ENCODE data around the gene PRKCH.

The PRKCH gene

DNA sequence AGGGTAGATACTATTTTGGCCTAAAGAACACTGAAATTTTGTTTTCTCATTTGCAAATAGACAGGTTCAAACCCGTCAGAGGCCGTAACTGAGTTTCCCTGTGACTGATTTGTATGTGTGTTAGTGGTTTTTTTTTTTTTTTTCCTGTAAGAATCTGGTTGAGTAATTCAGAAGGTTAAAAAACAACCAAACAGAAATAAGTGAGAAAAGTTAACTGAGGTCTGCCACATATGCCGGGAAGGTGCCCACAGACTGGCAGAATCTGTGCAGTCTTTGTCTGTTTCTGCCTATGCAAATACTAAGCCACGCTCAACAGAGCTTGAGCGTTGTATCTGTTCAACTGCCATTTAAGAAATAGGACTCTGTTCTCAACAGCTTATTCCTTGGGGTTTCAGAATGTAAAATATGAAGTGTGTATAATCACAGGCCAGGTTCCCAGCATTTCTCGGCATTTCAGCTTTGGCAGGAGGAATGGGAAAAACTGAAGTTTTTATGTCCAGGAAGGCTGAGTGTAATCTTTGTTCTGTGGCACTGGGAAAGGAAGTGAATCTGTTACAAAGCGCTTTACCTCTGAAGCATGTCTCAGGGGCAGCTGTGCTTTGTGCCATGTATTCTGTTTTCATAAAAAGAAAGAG is 181.9 kb downstream of the PRKCH start:
- TF ChIP-seq, protein P1, sequence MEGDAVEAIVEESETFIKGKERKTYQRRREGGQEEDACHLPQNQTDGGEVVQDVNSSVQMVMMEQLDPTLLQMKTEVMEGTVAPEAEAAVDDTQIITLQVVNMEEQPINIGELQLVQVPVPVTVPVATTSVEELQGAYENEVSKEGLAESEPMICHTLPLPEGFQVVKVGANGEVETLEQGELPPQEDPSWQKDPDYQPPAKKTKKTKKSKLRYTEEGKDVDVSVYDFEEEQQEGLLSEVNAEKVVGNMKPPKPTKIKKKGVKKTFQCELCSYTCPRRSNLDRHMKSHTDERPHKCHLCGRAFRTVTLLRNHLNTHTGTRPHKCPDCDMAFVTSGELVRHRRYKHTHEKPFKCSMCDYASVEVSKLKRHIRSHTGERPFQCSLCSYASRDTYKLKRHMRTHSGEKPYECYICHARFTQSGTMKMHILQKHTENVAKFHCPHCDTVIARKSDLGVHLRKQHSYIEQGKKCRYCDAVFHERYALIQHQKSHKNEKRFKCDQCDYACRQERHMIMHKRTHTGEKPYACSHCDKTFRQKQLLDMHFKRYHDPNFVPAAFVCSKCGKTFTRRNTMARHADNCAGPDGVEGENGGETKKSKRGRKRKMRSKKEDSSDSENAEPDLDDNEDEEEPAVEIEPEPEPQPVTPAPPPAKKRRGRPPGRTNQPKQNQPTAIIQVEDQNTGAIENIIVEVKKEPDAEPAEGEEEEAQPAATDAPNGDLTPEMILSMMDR (IDR thresholded peaks at IDR 0.05), result no peak
- TF ChIP-seq ZFX (IDR thresholded peaks at IDR 0.05; ENCODE audit: borderline replicate concordance), result no peak
- no peak overlapping the region for H3K27ac ChIP-seq

DNA sequence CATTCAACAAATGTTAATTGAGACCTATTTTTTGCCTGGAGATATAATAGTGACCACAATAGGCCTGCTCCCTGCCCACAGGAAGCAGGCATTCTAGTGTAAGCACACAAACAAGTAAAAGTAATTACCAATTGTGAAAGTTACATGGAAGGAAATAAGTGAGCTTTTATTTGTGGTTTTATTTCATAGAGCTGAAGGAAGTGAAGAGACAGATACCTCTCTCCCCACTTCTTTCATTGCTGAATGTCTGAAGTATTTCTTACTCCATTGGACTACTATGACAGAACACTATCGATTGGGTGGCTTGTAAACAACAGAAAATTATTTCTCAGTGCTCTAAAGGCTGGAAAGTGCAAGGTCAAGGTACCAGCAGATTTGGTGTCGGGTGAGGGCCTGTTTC is 183.5 kb downstream of the PRKCH start:
- no peak for TF ChIP-seq ZFX (IDR thresholded peaks at IDR 0.05; ENCODE audit: borderline replicate concordance)
- TF ChIP-seq, protein P1 (IDR thresholded peaks at IDR 0.05), result no peak
- H3K27ac ChIP-seq, result no peak overlapping the region

DNA sequence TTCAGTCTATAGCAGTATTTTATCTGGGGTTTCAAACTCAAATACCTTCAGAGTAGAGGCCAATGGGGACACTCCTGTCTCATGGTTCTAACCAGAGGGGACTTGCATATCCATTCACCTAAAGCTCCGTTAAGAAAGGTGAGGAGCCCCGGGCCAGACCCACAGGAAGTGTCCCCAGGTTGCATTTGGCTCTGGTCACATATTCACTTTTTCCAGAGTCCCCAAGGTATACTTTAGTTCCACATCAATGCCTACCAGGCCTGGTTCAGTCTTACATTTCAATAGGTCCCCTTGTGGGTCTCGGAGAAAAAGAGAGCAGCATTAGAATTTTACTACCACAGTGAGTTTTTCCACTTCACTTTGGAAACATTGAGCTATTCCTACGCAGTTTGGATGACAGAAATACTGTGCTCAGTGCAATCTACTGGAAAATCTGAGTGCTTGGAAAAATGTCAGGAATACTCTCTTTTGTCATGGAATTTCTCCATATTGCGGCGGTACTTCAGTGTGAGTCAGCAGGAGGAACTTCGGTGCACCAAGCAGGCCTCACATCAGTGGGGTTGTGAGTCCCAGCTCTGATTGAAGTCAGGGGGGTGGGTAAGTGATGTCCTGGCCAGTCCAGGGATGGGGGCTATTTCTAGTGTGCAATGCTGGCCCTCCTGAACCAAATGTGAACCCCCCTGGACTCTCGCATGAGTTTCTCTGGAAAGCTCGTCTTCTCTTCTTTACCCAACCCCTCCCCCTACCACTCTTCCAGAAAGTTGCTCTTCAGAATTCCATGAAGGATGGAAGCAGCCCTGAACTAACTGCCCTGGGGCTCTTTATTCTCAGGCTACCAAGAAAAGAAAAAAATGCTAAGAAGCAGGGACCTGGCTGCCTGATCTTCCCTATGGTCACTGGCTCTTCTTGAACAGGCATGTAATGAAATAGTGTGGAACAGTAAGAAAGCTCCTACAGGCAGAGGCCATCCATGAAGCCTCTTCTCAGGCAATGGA is 184.7 kb downstream of the PRKCH start:
- TF ChIP-seq ZFX (IDR thresholded peaks at IDR 0.05; ENCODE audit: borderline replicate concordance), result no peak
- TF ChIP-seq, protein P1 (IDR thresholded peaks at IDR 0.05), result no peak
- H3K27ac ChIP-seq, result no peak overlapping the region

DNA sequence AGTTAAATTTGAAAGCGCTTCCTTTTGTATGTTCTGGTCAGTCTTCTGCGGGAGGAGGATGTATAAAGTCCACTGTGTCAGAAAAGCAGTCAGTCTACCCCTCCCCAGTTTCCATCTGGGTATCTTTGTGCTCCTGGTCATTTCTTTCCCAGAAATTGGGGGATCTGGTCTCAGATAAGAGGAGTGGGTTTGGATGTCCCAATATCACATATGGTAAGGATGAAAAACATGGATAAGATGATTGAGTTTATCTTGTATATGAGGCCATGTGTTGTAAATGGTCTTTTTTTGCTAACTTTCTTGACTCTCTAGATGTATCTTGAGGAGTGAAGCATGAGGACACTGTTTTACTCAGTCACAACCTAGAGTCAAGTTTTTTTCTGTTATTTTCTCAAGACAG is 187.1 kb downstream of the PRKCH start:
- no peak for TF ChIP-seq ZFX (IDR thresholded peaks at IDR 0.05; ENCODE audit: borderline replicate concordance)
- TF ChIP-seq, protein P1 (IDR thresholded peaks at IDR 0.05), result no peak
- H3K27ac ChIP-seq, result no peak overlapping the region

DNA sequence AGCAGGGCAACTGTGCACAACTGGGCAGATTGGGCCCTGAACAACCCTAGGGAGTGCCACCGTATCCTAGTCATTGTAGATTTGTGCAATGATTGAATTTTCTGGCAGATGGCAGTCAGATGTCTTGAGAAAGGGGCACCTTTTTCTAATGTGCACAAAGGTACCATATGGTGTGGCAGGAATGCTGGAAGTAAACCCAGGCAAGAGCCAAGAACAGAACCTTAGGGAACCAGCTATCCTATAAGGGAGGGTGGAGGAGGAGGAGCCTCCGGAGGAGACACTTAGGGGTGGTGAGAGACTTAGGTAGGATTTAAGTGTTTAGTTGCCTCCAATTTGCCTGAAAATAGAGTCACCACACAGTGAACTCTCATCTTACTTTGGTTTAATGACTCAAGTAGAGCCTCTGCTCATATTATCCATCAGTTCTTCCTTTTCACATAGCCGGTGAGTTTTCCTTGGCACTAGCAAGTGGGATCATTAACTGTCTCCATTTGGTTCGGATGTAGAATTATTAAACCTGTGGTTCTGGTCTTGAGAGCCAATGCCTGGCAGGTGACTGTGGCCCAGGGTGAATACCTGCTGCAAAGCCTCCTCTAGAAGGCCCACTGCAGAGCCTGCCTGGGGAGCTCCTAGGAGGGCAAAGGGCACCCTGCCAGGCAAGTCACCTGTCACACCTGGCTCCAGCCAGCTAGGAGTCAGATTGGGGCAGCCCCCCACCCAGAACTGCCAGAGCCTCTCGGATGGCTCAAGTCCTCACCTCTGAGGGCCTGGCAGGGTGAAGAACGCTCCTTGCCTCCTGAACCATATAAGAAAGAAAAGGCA is 189.6 kb downstream of the PRKCH start:
- no peak overlapping the region for H3K27ac ChIP-seq
- TF ChIP-seq, protein P1 (IDR thresholded peaks at IDR 0.05), result no peak
- no peak for TF ChIP-seq ZFX (IDR thresholded peaks at IDR 0.05; ENCODE audit: borderline replicate concordance)

DNA sequence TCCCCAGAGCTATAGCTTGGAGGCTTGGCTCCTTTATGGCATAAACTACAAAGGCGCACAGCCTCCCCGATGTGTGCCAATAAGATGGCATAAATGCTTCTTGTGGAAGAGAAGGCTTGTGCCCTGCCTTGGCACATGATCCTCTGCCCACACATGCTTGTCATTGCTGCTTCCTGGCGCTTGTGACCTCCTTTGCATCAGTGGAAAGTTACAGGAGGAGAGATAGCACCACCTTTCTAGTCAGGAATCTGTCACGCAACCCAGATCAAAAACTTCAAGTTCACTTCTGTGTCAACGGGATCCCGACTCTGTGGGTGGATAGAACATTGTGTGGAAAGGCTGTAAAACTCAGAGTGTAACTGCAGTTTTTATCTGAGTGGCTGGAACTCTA is 190.2 kb downstream of the PRKCH start:
- TF ChIP-seq, protein P1 (IDR thresholded peaks at IDR 0.05), result no peak
- no peak for TF ChIP-seq ZFX (IDR thresholded peaks at IDR 0.05; ENCODE audit: borderline replicate concordance)
- no peak overlapping the region for H3K27ac ChIP-seq

Data from 22Rv1 (cell line).